Fibroblast of lung (primary cell): Measurements from ENCODE around the gene PTPN2.

Experiments
- EZH2 ChIP-seq: IDR thresholded peaks from 2 replicates; pipeline ENCODE4 v1.5.1; 2012; ENCODE audit warnings: low read length, control low read depth, mild to moderate bottlenecking; ENCODE audit errors: missing control alignments
- TF ChIP-seq, protein P1 (sequence below), 2 donors: IDR thresholded peaks in 1 of 2; conservative IDR thresholded peaks in 1 of 2; 1 replicate in 1 of 2; 2 replicates in 1 of 2; pipeline ENCODE4 v1.5.1; 2011 to 2012; ENCODE audit warnings: low read length in 2 of 2, control low read depth in 1 of 2, inconsistent platforms in 1 of 2, low read depth in 1 of 2, mild to moderate bottlenecking in 1 of 2

DNA sequence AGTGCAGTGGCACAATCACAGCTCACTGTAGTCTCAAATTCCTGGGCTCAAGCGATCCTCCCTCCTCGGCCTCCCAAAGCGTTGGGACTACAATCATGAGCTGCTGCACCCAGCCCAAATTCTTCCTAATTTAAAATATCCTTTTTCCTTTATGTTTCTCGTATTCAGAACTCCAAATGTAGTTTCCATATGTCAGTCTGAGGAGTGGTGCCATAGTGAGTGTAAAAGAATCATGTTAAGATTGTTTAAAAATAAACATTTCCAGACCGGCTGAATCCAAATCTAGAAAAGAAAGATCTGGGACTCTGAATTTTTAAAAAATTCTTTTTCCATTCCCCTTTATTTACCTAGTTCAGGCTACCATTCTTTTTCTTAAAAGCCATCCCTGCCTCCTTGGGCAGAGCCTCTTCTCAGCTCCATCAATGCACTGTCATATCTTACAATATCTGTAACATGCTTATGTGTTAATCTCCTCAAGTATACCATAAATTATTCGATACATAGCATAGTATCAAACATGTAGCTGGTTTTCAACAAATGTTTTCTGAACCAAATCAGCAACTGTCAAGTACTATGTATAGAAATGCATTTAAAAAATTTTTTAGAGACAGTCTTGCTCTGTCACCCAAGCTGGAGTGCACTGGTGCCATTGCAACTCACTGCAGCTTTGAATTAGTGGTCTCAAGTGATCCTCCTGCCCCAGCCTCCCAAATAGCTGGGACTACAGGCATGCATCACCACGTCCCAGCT, 31.3 kb downstream of the PTPN2 start:
- TF ChIP-seq, protein P1, sequence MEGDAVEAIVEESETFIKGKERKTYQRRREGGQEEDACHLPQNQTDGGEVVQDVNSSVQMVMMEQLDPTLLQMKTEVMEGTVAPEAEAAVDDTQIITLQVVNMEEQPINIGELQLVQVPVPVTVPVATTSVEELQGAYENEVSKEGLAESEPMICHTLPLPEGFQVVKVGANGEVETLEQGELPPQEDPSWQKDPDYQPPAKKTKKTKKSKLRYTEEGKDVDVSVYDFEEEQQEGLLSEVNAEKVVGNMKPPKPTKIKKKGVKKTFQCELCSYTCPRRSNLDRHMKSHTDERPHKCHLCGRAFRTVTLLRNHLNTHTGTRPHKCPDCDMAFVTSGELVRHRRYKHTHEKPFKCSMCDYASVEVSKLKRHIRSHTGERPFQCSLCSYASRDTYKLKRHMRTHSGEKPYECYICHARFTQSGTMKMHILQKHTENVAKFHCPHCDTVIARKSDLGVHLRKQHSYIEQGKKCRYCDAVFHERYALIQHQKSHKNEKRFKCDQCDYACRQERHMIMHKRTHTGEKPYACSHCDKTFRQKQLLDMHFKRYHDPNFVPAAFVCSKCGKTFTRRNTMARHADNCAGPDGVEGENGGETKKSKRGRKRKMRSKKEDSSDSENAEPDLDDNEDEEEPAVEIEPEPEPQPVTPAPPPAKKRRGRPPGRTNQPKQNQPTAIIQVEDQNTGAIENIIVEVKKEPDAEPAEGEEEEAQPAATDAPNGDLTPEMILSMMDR (conservative IDR thresholded peaks at IDR 0.05 in 1 of 2, IDR thresholded peaks at IDR 0.05 in 1 of 2; ENCODE audit: low read depth in 1 of 2, low read length in 2 of 2): no peak
- no peak for TF ChIP-seq EZH2
